HG02610 (cell line): ENCODE results near the gene FNDC3B.

Source experiments
- ATAC-seq: cut with Tn5 transposase; IDR thresholded peaks from one replicate; pipeline ENCODE4 v1.9.1; 2021; ENCODE audit warnings: mild to moderate bottlenecking, moderate library complexity; ENCODE audit not compliant: unreplicated experiment

Gene FNDC3B

DNA sequence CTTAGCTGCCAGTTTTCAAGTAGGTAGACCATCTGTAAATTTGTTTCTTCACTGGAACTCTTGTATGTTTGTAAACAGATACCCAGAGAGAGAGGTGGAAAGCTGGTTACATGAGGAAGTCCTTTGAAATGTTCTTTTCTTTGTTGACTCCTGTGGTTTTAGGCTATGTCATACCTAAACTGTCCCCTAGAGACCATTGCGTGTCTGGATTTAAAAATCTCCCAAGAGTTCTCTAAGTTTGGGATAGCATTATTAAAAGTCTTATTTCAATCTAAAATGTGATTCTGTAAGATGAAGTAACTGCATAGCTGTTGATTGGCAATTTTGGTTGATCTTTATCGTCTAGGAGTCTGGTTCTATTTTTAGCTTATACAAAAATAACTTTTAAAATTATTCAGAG, 281.7 kb downstream of the FNDC3B start:
- ATAC-seq: peak; percentile 49

DNA sequence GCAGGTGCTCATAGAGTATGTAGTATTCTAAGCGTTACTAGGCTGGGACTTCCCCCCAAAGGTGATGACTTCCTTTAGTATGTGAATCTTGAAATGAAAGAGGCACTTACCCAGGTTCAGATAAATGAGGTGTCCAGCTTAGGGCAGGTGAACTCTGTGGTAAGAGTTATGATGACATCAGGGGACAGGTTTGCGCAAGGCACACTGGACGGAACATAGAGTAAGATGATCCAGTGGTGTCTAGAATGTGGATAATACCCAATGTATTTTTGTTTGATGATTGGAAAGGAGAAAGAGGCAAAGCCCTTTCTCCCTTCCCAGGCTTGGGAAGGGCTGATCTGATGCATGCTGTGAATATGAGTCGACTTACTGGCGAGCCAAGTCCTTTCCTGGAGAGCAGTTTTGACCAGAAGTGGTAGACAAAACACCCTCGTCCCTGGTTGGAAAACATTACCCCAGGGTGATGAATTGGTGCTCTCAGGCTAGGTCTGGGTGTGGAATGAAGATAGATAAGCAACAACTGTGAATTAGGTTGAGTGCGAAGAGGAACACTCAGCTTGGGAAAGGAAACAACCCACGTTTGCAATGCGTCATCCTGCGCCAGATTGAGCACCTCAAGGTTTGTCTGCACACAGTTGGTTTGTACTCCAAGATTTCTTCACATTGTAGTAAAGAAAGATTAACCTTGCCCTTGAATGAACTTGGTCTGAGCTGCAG, 284.7 kb downstream of the FNDC3B start:
- peak; percentile 64 for ATAC-seq

DNA sequence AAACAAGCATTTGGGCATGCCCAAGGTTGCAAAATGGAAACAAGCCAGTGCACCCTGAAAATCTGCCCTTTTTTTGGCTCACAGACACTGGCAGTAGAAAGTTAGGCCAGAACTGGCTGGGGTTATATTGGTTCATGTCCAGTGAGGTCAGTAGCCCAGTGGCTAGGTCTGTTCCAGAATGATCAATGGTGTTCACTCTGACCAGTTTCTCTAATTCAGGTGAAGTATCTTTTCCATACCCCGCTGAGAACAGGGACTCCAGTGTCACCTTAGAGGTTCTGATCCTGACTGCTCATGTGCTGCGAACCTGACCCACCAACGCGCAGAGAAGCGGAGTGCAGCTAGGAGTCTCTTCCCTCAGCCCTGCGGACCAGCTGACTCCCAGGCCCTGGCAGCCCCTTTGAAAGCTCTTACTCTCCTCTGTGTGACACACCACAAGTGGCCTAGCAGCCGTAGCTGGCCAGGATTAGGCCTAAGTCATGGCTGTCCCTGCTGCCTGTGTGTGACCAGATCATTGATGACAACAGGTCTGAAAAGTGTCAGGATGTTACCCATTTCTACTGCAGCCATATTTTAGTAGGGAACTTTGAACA, 285.3 kb downstream of the FNDC3B start:
- ATAC-seq: no peak

DNA sequence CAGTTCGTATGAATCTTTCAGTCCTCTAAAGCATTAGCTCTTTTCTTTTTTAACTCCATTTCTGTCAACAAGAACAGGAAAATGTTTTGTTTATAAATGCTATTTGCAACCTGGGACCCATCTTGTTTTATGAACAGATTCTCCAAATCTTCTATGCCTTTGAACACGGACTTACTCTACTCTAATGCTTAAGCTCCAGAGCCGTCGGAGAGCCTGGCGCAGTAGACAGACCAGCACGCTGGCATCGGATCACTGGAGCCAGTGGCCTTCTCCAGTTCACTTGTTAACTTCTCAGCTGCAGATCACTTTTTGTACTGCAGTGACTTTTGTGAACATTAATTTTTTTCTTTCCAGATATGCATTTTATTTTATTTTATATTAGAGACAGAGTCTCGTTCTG, 286.1 kb downstream of the FNDC3B start:
- no peak for ATAC-seq

DNA sequence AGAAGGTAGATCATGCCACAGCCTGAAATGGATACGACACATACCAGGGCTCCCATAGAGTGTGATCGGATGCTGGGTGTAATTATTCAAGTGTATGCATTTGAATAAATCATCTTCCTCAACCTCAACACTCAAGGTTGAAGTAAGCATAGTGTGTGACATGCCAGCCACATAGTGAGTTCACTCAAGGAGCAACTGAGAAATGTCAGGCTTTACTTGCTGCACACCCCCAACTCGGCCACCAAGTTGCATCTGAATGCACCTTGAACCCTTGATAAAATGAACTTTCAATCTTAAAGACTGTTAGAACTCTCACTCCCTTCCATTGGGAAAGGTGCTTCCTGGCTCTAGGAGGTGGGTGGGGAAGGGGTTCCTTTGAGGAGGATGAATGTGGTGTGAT, 287.6 kb downstream of the FNDC3B start:
- ATAC-seq: no peak

DNA sequence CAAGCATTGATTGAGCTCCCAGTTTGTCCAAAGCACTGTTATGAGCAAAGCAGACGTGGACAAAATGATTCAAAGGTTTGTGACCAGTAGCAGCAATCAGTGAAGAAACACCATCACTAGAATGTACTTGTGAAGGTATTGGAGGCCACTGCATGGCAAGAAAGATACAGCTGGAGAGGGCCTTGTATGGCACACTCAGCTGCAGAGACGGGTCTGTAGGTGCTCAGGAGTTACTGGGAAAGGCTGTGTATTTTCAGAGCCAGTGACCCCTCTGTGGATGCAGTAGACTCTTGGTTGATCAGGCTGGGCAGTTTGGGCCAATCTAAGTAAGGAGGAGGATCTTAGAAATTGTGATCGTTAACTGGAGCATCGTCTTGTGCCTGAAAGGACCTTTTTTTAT, 288.9 kb downstream of the FNDC3B start:
- no peak for ATAC-seq

DNA sequence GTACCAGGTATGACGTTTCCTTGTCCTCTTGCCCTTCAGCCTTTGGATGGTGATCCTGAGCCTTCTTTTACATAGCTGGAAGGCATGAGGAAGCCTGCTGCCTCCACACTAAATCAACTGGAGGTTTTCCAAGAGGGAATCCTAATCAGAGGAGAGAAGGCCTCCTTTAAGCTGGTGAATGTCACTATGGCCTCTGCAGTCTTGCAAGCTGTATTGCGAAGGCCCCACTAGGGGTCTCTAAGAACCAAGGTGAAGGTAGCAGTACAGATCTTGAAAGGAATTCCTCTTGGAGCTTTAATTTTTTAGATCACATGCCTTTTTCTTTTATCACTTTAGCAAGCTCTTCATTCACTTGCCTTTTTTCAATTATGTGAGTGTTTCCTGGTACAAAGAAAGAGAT, 289.7 kb downstream of the FNDC3B start:
- no peak for ATAC-seq

DNA sequence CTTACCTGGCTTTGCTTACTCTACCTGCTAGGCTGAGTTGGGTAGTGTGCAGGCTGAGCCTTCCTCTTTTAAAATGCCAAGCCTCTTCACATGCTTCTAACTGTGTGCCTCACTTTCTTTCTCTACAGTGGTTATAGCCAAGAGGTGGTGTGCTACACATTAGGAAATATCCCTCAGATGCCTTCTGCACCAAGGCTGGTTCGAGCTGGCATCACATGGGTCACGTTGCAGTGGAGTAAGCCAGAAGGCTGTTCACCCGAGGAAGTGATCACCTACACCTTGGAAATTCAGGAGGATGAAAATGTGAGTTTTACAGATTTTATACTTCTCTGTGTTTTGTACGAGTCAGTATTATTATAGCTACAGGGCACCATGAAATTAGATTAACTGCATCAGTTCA, 291.0 kb downstream of the FNDC3B start:
- no peak for ATAC-seq

DNA sequence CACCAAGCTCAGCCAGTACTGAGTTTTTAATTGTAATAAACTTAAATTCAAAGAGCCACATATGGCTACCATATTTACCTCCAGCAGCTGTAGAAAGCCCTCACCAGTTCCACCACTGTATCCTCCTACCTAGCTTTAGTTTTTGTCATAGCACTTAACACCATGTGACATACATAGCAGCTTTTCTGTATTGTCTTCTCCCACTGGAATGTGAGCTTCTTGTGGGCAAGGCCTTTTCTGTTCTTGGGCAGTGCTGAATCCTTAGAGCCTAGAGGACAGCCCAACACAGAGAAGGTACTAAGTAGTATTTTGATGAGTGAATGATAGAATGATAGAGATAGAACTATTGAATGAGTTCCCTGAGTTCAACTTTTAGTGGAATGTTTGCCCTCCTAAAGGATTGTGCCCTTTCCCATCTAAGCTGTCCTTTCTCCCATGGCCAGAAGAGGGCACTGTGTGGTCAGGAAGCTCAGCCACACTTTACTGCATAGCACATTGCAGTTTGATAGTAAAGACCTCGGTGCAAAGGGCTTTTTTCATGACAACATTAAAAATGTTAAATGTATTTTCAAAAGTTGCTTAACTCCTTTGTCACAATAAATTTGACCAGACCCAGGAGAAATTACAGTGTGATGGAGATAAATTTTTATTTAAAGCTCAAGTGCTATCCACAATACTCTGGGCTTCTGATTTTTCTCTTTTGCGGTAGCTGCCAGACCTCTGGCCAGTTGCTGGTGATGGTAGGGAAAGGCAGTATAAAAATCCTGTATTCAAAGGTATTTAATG, 293.1 kb downstream of the FNDC3B start:
- ATAC-seq: peak; percentile 72

DNA sequence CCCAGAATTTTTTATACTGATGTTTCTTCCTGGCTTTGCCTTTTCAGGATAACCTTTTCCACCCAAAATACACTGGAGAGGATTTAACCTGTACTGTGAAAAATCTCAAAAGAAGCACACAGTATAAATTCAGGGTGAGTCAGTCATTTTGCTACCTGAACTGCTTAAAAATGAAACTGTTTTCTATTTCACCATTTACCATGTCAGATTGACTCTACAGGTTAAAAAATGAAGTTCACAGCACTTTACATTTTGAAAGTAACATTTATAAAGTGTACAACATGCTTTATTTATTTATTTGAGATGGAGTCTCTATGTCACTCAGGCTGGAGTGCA, 293.6 kb downstream of the FNDC3B start:
- ATAC-seq: peak; percentile 39

DNA sequence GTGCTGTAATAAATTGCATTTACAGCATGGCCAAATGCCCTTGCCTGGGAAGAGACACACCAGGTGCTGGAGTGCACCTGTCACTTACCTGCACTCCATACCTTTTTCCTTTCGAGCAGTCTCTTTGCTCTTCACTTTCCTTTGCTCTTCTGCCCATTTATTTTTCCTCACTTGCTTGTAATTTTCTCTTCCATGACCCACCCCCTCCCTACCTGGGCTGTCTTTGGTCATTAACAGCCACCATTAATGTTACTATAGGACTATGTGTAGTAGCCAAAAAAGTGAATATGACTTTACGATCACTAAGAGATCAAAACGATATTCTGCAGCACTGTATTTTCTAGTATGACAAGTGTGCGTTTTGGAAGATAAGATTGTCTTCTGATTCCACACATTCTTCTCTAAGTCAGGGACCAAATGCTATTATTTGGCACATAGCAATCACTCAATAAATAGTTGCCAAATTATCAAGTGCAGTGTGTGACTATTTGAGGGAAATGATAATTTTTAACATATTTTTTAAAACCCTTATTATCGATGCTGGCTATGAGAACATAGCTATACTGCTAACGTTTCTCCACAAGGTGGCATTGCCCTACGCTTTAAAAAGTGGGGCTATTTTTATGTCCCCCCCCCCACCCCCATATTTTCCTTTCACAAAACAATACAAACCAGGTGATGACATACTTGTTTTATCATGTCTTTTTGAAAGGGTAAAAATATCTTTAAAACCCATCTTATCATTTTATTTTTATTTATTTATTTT, 294.5 kb downstream of the FNDC3B start:
- no peak for ATAC-seq

DNA sequence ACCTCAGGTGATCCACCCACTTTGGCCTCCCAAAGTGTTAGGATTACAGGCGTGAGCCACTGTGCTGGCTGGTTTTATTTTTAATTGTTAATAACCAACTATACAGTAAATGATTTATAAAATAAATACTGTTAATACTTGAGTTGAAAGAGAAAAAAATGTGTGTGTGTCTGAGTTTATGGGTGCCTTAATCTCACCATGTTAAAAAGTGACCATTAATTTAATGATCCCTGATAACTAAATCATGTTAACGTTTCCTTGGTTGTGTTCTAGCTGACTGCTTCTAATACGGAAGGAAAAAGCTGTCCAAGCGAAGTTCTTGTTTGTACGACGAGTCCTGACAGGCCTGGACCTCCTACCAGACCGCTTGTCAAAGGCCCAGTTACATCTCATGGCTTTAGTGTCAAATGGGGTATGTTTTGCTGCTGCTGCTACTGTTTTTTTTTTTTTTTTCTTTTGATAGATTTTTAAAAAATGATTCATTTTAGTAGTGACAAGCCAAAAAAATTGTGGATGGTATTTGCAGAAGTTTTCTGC, 295.4 kb downstream of the FNDC3B start:
- no peak for ATAC-seq

DNA sequence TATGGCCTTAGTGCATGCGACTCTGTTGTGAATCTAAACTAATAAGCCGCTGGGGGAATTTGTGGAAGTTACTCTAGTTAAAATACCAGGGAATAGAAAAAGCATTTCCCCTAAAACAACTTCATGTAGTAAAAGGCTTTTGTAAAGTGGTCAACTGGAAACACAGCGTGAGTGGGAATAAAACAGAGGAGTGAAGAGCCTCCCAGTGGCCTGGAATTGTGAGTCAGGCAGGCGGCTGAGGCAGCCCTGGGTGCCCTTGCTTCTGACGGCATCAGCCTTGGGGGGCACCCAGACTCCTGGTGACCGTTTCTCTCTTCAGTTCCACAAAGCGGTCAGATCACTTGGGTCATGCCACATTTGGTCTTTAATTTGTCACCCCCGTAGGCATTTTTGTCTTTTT, 300.5 kb downstream of the FNDC3B start:
- no peak for ATAC-seq

DNA sequence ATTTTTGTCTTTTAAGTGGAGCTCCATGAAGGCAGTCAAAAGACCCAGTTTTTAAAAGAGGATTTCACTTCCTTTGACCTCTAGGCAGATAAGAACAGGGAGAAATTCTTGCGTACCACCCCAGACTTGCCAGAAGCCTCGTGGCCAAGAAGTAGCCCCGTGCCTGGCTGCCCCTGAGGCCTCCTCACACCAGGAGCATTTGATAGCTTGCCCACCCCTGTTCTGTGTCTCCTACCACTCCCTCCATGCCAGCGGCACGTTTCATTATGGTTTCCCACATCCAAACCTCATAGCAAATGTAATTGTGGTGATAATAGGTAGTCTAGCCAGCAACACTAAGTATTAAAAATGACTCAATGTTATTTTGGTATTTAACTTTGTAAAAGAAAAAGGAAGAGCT, 301.2 kb downstream of the FNDC3B start:
- ATAC-seq: no peak

DNA sequence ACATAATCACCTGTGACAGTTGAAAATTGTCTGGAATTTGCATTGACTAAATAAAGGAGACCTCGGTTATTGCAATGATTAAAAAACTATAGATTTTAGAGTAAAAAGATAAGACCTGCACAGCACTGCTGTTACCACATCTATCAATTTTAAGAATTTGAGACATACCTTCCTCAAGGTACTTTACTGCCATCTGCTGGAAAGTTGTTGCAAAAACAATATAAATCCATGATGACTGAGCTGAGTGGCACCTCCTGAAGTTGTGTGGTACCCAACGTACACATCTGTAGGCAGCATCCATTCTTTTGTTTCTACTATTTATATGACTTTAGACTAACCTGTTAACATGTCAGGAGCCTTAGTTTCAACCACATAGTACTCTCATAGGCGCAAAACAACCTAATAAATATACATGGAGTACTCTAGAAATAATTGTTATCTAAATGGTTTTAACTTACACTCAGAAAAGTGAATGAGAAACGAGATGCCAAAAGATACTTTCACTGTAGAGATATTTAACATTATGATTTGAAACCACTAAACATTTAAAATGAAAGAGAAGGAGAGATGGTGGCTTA, 302.2 kb downstream of the FNDC3B start:
- no peak for ATAC-seq

DNA sequence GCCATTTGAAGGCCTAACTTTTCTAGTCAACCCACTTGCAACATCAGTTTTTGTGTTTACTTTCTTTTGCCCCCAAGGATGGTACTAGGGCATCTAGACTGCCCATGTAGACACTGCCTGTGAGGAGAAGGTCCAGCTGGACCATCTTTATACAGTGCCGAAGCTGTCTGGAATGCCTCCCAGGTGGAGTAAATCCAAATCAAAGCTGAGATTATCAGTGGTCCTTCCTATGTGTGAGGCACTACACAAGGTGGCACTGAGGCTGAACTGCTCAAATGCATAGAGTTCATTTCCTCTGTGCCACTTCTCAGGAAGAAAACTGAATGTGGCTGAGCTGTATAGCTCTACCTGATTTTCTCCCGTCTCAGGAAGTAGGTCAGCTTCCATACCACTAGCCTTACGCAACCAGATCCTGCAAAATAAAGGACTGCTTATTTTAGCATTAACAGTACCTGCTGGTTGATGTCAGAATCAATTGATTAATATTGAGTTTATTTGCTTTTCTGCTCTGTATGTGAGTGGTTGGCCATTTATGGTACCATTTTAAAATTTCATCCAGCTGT, 302.8 kb downstream of the FNDC3B start:
- ATAC-seq: no peak

DNA sequence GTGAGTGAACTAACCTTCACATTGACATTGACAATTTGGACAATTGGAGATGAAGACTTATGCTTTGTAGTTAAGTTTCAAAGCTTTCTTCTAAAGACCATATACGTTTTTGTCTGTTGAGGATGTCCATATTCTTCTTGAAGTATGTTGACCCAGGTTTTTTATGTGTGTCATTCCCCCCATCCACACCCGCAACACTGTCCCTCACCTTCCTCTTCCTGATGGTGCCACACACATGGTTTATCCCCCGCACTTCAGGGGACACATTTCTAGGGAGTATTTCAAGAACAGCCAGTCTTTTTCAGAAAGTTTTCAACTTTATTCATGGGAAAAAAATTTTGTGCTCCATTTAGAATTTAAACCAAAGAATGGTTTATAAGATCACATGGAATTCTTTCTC, 303.7 kb downstream of the FNDC3B start:
- no peak for ATAC-seq

DNA sequence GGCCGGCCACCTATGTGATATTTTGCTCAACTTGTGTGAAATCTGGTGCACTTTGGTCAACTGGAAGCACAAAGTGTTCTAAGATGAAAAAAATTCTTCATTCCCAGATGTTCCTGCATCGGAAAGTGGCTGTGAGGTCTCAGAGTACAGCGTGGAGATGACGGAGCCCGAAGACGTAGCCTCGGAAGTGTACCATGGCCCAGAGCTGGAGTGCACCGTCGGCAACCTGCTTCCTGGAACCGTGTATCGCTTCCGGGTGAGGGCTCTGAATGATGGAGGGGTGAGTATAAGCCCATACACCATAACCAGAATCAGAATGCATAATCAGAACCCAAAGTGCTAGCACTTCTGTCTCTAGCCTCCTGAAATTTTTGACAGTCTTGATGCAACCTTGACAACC, 304.6 kb downstream of the FNDC3B start:
- ATAC-seq: no peak

DNA sequence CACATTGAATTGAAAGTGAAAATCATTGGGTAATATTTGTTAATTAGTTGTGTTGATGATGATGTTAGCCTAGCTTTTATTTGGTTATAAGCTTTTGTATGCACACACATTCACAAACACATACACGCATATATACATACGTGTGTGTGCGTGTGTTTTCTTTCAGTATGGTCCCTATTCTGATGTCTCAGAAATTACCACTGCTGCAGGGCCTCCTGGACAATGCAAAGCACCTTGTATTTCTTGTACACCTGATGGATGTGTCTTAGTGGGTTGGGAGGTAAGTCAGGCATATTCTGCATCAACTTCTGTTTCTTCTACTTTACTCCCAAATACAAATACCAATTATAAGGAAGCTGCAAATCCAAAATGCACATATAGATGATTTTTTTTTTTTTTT, 306.8 kb downstream of the FNDC3B start:
- no peak for ATAC-seq

DNA sequence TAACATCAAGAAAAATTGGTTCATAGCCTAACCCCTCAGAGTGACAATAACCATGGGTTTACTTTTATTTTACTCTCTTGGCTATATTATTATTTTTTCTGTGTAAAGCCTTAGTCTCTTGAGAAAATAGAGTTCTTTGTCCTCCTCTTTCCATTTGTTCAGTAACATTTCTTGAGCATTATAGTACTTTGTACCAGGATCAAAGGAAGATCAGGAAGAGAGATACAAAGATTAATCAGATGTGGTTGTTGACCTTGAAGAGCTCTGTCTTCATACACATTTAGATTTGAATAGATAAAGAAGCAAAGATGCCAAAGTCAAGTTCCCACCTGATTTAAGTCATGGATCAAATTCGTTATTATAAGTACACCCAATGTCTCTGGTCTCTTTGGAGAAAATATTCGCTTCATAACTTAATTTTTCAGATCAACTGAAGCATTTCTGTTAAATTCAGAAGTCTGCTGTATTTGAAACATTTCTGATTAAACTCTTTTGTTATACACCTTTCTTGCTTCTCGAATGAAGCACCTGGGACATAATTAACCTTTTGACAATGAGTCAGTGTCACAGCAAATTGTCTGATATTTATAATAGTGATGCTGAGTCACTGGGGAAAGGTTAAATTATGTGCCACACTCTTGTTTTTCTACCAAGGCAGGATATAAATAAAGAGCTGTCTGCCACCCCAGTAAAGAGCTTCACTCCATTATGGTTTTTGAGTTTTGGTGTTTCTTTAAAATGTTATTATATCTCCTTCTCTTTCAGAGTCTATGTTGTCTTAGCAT, 308.7 kb downstream of the FNDC3B start:
- ATAC-seq: no peak
